ENCODE measurements around the gene STK17B. TPM values are rescaled to one million over a fixed set of nuclear protein-coding genes. Genes with fewer than 3 reads are reported as not detected.

STK17B gene
- total and polyA plus RNA-seq, 2 of the 13 experiments (the other 11 are each of a cell fraction or from before 2014, with no cell fraction given): 1.6 to 4.5 TPM

- TF ChIP-seq KIAA2018 (CRISPR knock-in tag; IDR thresholded peaks at IDR 0.05; ENCODE audit: borderline replicate concordance): no peak
- no peak for TF ChIP-seq ATF7-NPFF (CRISPR knock-in tag; IDR thresholded peaks at IDR 0.05; ENCODE audit: low read depth)
- peak; percentile 54; the same call in 1 of the 2 replicates for TF ChIP-seq ZFY (CRISPR knock-in tag; IDR thresholded peaks at IDR 0.05)
- TF ChIP-seq MBD4 (IDR thresholded peaks at IDR 0.05; ENCODE audit: borderline replicate concordance, low read length): no peak
- TF ChIP-seq ZBTB10 (CRISPR knock-in tag; IDR thresholded peaks at IDR 0.05; ENCODE audit: borderline replicate concordance): no peak
- TF ChIP-seq HOXA3 (CRISPR knock-in tag; IDR thresholded peaks at IDR 0.05): peak; percentile 22; the same call in 1 of the 2 replicates
- no peak for TF ChIP-seq SYNCRIP (IDR thresholded peaks at IDR 0.05; ENCODE audit: insufficient read depth, low read depth, low read length)
- no peak for TF ChIP-seq ZNF3 (CRISPR knock-in tag; IDR thresholded peaks at IDR 0.05)
- 0 out of 2 replicates have a peak, but pooled peaks have one; percentile 31 for TF ChIP-seq KDM3A (CRISPR knock-in tag; IDR thresholded peaks at IDR 0.05; ENCODE audit: low read depth)
- 0 out of 2 replicates have a peak, but pooled peaks have one; percentile 11 for TF ChIP-seq AHR (CRISPR knock-in tag; IDR thresholded peaks at IDR 0.05)
- no peak for TF ChIP-seq SMARCC2 (IDR thresholded peaks at IDR 0.05)
- no peak for TF ChIP-seq ZNF720 (CRISPR knock-in tag; IDR thresholded peaks at IDR 0.05)
- TF ChIP-seq JUN (CRISPR knock-in tag; IDR thresholded peaks at IDR 0.05): no peak
- no peak for TF ChIP-seq ZNF253 (CRISPR knock-in tag; IDR thresholded peaks at IDR 0.05; ENCODE audit: borderline replicate concordance)
- TF ChIP-seq KAT2B (IDR thresholded peaks at IDR 0.05; ENCODE audit: borderline replicate concordance, low read depth, low read length): no peak
- no peak for TF ChIP-seq ZBTB38 (CRISPR knock-in tag; IDR thresholded peaks at IDR 0.05)
- TF ChIP-seq ZNF143 (CRISPR knock-in tag; IDR thresholded peaks at IDR 0.05): no peak
- no peak; the same call in 1 of the 2 replicates for TF ChIP-seq ZNF773 (CRISPR knock-in tag; IDR thresholded peaks at IDR 0.05; ENCODE audit: borderline replicate concordance)
- TF ChIP-seq GZF1 (CRISPR knock-in tag; IDR thresholded peaks at IDR 0.05): 0 out of 2 replicates have a peak, but pooled peaks have one; percentile 55
- TF ChIP-seq ZNF775 (CRISPR knock-in tag; IDR thresholded peaks at IDR 0.05; ENCODE audit: borderline replicate concordance): no peak; the same call in 1 of the 2 replicates
Measured at GRCh38 chr2:196171248-196171871, at the start of gene STK17B (continued).

All from HepG2 (cell line).